Hepatocyte (in vitro differentiated cells): ENCODE measurements around the gene ZNF319. TPM values are rescaled to one million over a fixed set of nuclear protein-coding genes. Genes with fewer than 3 reads are reported as not detected.

Experiments
- DNase-seq: peaks from one replicate; pipeline ENCODE4 v3.0.0-alpha.2; 2016; ENCODE audit warnings: low spot score
- H2AFZ ChIP-seq: fragments of 200-600 bp; sonication (generic); 2 replicates; pipeline ENCODE4 v1.6.0; 2016; ENCODE audit warnings: antibody characterized with exemption, mild to moderate bottlenecking
- H3K27ac ChIP-seq: fragments of 200-600 bp; sonication (generic); 2 replicates; pipeline ENCODE4 v1.5.1; 2016; ENCODE audit warnings: mild to moderate bottlenecking
- H3K27me3 ChIP-seq: fragments of 200-600 bp; sonication (generic); 2 replicates; pipeline ENCODE4 v1.6.1; 2016
- H3K36me3 ChIP-seq: fragments of 200-600 bp; sonication (generic); replicated peaks from 2 replicates; pipeline ENCODE4 v1.5.1; 2016; ENCODE audit warnings: low read depth; ENCODE audit not compliant: insufficient read depth
- H3K4me1 ChIP-seq: fragments of 200-600 bp; sonication (generic); 2 replicates; pipeline ENCODE4 v1.5.1; 2016; ENCODE audit warnings: mild to moderate bottlenecking, moderate library complexity; ENCODE audit not compliant: insufficient read depth
- H3K4me2 ChIP-seq: fragments of 200-600 bp; sonication (generic); 2 replicates; pipeline ENCODE4 v1.6.0; 2016
- H3K4me3 ChIP-seq: fragments of 200-600 bp; sonication (generic); 2 replicates; pipeline ENCODE4 v1.5.1; 2016; ENCODE audit warnings: mild to moderate bottlenecking
- H3K79me2 ChIP-seq: fragments of 200-600 bp; sonication (generic); 2 replicates; pipeline ENCODE4 v1.6.0; 2017; ENCODE audit warnings: mild to moderate bottlenecking
- H3K9me2 ChIP-seq: fragments of 200-600 bp; sonication (generic); replicated peaks from 2 replicates; pipeline ENCODE4 v1.6.0; 2017; ENCODE audit warnings: mild to moderate bottlenecking; ENCODE audit not compliant: insufficient read depth
- H3K9me3 ChIP-seq: fragments of 200-600 bp; sonication (generic); 2 replicates; pipeline ENCODE4 v1.5.1; 2016; ENCODE audit warnings: low read depth, mild to moderate bottlenecking
- H4K20me1 ChIP-seq: fragments of 200-600 bp; sonication (generic); 2 replicates; pipeline ENCODE4 v1.6.0; 2016; ENCODE audit warnings: mild to moderate bottlenecking; ENCODE audit not compliant: insufficient read depth, poor library complexity, severe bottlenecking
- CTCF ChIP-seq: fragments of 200-600 bp; sonication (generic); IDR thresholded peaks from 2 replicates; pipeline ENCODE4 v1.5.1; 2016; ENCODE audit warnings: antibody characterized with exemption, mild to moderate bottlenecking; ENCODE audit not compliant: poor library complexity
- EZH2 ChIP-seq: fragments of 200-600 bp; sonication (generic); IDR thresholded peaks from 2 replicates; pipeline ENCODE4 v1.6.1; 2016; ENCODE audit warnings: antibody characterized with exemption, mild to moderate bottlenecking, borderline replicate concordance
- EZH2phosphoT487 ChIP-seq: fragments of 200-600 bp; sonication (generic); IDR thresholded peaks from one replicate; pipeline ENCODE4 v1.6.1; 2018; ENCODE audit warnings: antibody characterized with exemption, mild to moderate bottlenecking, low read depth, moderate library complexity; ENCODE audit not compliant: unreplicated experiment, severe bottlenecking
- WGBS: methylation state at CpG from one replicate; pipeline ENCODE4 v1.1.6; 2016; ENCODE audit warnings: low lambda C conversion rate; ENCODE audit errors: missing lambda C conversion rate; 5-methylcytosine and 5-hydroxymethylcytosine counted together
- polyA plus RNA-seq: library from polyadenylated mRNA; unstranded; fragments of >200 nt; fragmentation: Nextera tagmentation; extraction: Ambion mirVana; gene quantifications from 2 replicates; pipeline ENCODE4 v1.2.1, GENCODE V29; 2016
- total RNA-seq: library from RNA; depleted of rRNA; stranded (reverse); fragments of >200 nt; gene quantifications from 2 replicates; pipeline ENCODE4 v1.2.3, GENCODE V29; 2014

The ZNF319 gene
- total and polyA plus RNA-seq, 2 experiments from 2014 or later = 5.3 to 8.3 TPM

GRCh38 chr16:58019866-58020538 is 19.5 kb upstream of the ZNF319 start:
- no peak overlapping the region for H3K4me2 ChIP-seq
- H4K20me1 ChIP-seq = no peaks in the 10 kb centered on the region
- 85% methylated on average over 8 of the region's 8 CpGs for WGBS
- H3K9me3 ChIP-seq = no peaks in the 10 kb centered on the region
- H2AFZ ChIP-seq = no peak overlapping the region
- no peaks in the 10 kb centered on the region for H3K36me3 ChIP-seq
- H3K4me1 ChIP-seq = peaks cover 17% of the 10 kb centered on the region
- H3K9me2 ChIP-seq = no peaks in the 10 kb centered on the region
- H3K27ac ChIP-seq = no peak overlapping the region
- H3K27me3 ChIP-seq = no peaks in the 10 kb centered on the region
- no peak for DNase-seq
- H3K79me2 ChIP-seq = no peaks in the 10 kb centered on the region
- TF ChIP-seq CTCF (no peak), EZH2phosphoT487 (no peak), EZH2 (no peak)
- no peak overlapping the region for H3K4me3 ChIP-seq

- no peaks in the 10 kb centered on the region for H3K36me3 ChIP-seq
- TF ChIP-seq EZH2 (no peak), EZH2phosphoT487 (no peak), CTCF (no peak)
- WGBS = 76% methylated on average over 7 of the region's 7 CpGs
- peaks cover 7% of the 10 kb centered on the region for H3K4me1 ChIP-seq
- H3K79me2 ChIP-seq = no peaks in the 10 kb centered on the region
- no peaks in the 10 kb centered on the region for H3K9me3 ChIP-seq
- no peak overlapping the region for H3K27ac ChIP-seq
- no peak overlapping the region for H3K4me3 ChIP-seq
- no peak overlapping the region for H2AFZ ChIP-seq
- no peak overlapping the region for H3K4me2 ChIP-seq
- no peaks in the 10 kb centered on the region for H3K9me2 ChIP-seq
- no peak for DNase-seq
- no peaks in the 10 kb centered on the region for H3K27me3 ChIP-seq
- no peaks in the 10 kb centered on the region for H4K20me1 ChIP-seq
Observed at GRCh38 chr16:58018803-58019202, 18.3 kb upstream of the ZNF319 start.

- Histone ChIP-seq H2AFZ (no peak overlapping the region), H3K4me2 (no peak overlapping the region), H3K9me2 (no peaks in the 10 kb centered on the region), H4K20me1 (no peaks in the 10 kb centered on the region), H3K27me3 (no peaks in the 10 kb centered on the region), H3K27ac (no peak overlapping the region), H3K4me3 (no peak overlapping the region), H3K36me3 (no peaks in the 10 kb centered on the region), H3K4me1 (peaks cover under 1% of the 10 kb centered on the region), H3K9me3 (no peaks in the 10 kb centered on the region), H3K79me2 (no peaks in the 10 kb centered on the region)
- DNase-seq = no peak
- WGBS = 81% methylated on average over 12 of the region's 12 CpGs
- TF ChIP-seq EZH2phosphoT487 (no peak), CTCF (no peak), EZH2 (no peak)
Observed at GRCh38 chr16:58016840-58017446, 16.5 kb upstream of the ZNF319 start.
